Loucy (cell line): ENCODE measurements around the gene GPATCH4.

Experiments
- H2AFZ ChIP-seq: fragments of 200-600 bp; sonication (generic); 2 replicates; pipeline ENCODE4 v1.6.0; 2016; ENCODE audit warnings: antibody characterized with exemption, mild to moderate bottlenecking, low read length, moderate library complexity
- H3F3A ChIP-seq: fragments of 200-600 bp; 2 replicates; pipeline ENCODE4 v1.6.0; 2016; ENCODE audit warnings: antibody characterized with exemption, low read depth, mild to moderate bottlenecking
- H3K27me3 ChIP-seq: fragments of 200-600 bp; sonication (generic); 2 replicates; pipeline ENCODE4 v1.6.1; 2014; ENCODE audit warnings: low read length, mild to moderate bottlenecking; ENCODE audit not compliant: insufficient read depth, poor library complexity, severe bottlenecking
- H3K36me3 ChIP-seq: fragments of 200-600 bp; sonication (generic); 2 replicates; pipeline ENCODE4 v1.6.1; 2016; ENCODE audit warnings: low read length; ENCODE audit not compliant: insufficient read depth
- H3K4me1 ChIP-seq: fragments of 200-600 bp; sonication (generic); 2 replicates; pipeline ENCODE4 v1.5.1; 2014; ENCODE audit warnings: low read length, mild to moderate bottlenecking; ENCODE audit not compliant: insufficient read depth, poor library complexity, severe bottlenecking
- H3K4me2 ChIP-seq: fragments of 200-600 bp; sonication (generic); 2 replicates; pipeline ENCODE4 v1.6.0; 2014; ENCODE audit warnings: antibody characterized with exemption, low read length, low read depth, mild to moderate bottlenecking; ENCODE audit not compliant: poor library complexity, severe bottlenecking
- H3K4me3 ChIP-seq: fragments of 200-600 bp; sonication (generic); 2 replicates; pipeline ENCODE4 v1.5.1; 2014; ENCODE audit warnings: low read length, mild to moderate bottlenecking, mixed read lengths; ENCODE audit not compliant: poor library complexity, severe bottlenecking
- H3K79me2 ChIP-seq: fragments of 200-600 bp; sonication (generic); 2 replicates; pipeline ENCODE4 v1.6.1; 2014; ENCODE audit warnings: low read length; ENCODE audit not compliant: insufficient read depth
- H3K9ac ChIP-seq: fragments of 200-600 bp; sonication (generic); 2 replicates; pipeline ENCODE4 v1.6.0; 2014; ENCODE audit warnings: mild to moderate bottlenecking, low read depth, low read length, moderate library complexity; ENCODE audit not compliant: poor library complexity, severe bottlenecking
- H3K9me2 ChIP-seq: fragments of 200-600 bp; sonication (generic); replicated peaks from 2 replicates; pipeline ENCODE4 v1.6.1; 2016; ENCODE audit warnings: low read depth, low read length, mixed read lengths
- H3K9me3 ChIP-seq: fragments of 200-600 bp; sonication (generic); 2 replicates; pipeline ENCODE4 v1.6.1; 2014; ENCODE audit warnings: mild to moderate bottlenecking, antibody characterized with exemption, low read length, low read depth; ENCODE audit not compliant: insufficient read depth
- H4K20me1 ChIP-seq: fragments of 200-600 bp; sonication (generic); 2 replicates; pipeline ENCODE4 v1.6.0; 2014; ENCODE audit warnings: antibody characterized with exemption, low read length, mild to moderate bottlenecking; ENCODE audit not compliant: insufficient read depth, poor library complexity, severe bottlenecking
- CTCF ChIP-seq: fragments of 200-600 bp; sonication (generic); conservative IDR thresholded peaks from 2 replicates; pipeline ENCODE4 v1.5.1; 2014; ENCODE audit warnings: mild to moderate bottlenecking, antibody characterized with exemption, low read length
- EZH2phosphoT487 ChIP-seq: fragments of 200-600 bp; IDR thresholded peaks from 2 replicates; pipeline ENCODE4 v1.6.1; 2018; ENCODE audit warnings: antibody characterized with exemption, mild to moderate bottlenecking, moderate library complexity, borderline replicate concordance

GPATCH4 gene

GRCh38 chr1:156645056-156645455 lies 43.8 kb upstream of the GPATCH4 start:
- Histone ChIP-seq H3K4me3 (no peak overlapping the region), H3K4me2 (no peak overlapping the region), H2AFZ (no peak overlapping the region), H3K4me1 (peaks cover 18% of the 10 kb centered on the region), H4K20me1 (no peaks in the 10 kb centered on the region), H3K36me3 (no peaks in the 10 kb centered on the region), H3K9me3 (no peaks in the 10 kb centered on the region), H3K9me2 (no peaks in the 10 kb centered on the region), H3K9ac (no peak overlapping the region), H3K79me2 (no peaks in the 10 kb centered on the region), H3K27me3 (no peaks in the 10 kb centered on the region), H3F3A (no peaks in the 10 kb centered on the region)
- no peak for TF ChIP-seq EZH2phosphoT487
- TF ChIP-seq CTCF: no peak

- H3F3A ChIP-seq: no peaks in the 10 kb centered on the region
- H3K9me2 ChIP-seq: no peaks in the 10 kb centered on the region
- peak overlapping the region; percentile 44 for H3K4me2 ChIP-seq
- H3K79me2 ChIP-seq: no peaks in the 10 kb centered on the region
- H4K20me1 ChIP-seq: no peaks in the 10 kb centered on the region
- H3K36me3 ChIP-seq: no peaks in the 10 kb centered on the region
- H3K27me3 ChIP-seq: no peaks in the 10 kb centered on the region
- no peak for TF ChIP-seq EZH2phosphoT487
- no peak for TF ChIP-seq CTCF
- H3K9me3 ChIP-seq: no peaks in the 10 kb centered on the region
- no peak overlapping the region for H3K9ac ChIP-seq
- peaks cover 18% of the 10 kb centered on the region for H3K4me1 ChIP-seq
- H2AFZ ChIP-seq: no peak overlapping the region
- no peak overlapping the region for H3K4me3 ChIP-seq
These were observed 43.4 kb upstream of the GPATCH4 start for GRCh38 chr1:156644640-156645039.

- Histone ChIP-seq H3K4me1 (peaks cover 18% of the 10 kb centered on the region), H3K27me3 (no peaks in the 10 kb centered on the region), H3F3A (no peaks in the 10 kb centered on the region), H3K9ac (peak overlapping the region; percentile 42), H3K36me3 (no peaks in the 10 kb centered on the region), H4K20me1 (no peaks in the 10 kb centered on the region), H3K4me2 (peak overlapping the region; percentile 44), H3K79me2 (no peaks in the 10 kb centered on the region), H3K9me3 (no peaks in the 10 kb centered on the region), H3K4me3 (peak overlapping the region; percentile 7), H2AFZ (no peak overlapping the region), H3K9me2 (no peaks in the 10 kb centered on the region)
- TF ChIP-seq CTCF (no peak), EZH2phosphoT487 (no peak)
These were observed 42.9 kb upstream of the GPATCH4 start for GRCh38 chr1:156644146-156644545.
